Stimulated activated CD4-positive, alpha-beta T cell treated with anti-CD3 and anti-CD28 coated beads, Interleukin-4, amount 100 ng/mL, for 24 hours (primary cell): ENCODE measurements around the gene DUS1L.

Experiments used
- DNase-seq: peaks from one replicate; pipeline ENCODE4 v3.0.0-alpha.2; 2020

Gene DUS1L

DNA sequence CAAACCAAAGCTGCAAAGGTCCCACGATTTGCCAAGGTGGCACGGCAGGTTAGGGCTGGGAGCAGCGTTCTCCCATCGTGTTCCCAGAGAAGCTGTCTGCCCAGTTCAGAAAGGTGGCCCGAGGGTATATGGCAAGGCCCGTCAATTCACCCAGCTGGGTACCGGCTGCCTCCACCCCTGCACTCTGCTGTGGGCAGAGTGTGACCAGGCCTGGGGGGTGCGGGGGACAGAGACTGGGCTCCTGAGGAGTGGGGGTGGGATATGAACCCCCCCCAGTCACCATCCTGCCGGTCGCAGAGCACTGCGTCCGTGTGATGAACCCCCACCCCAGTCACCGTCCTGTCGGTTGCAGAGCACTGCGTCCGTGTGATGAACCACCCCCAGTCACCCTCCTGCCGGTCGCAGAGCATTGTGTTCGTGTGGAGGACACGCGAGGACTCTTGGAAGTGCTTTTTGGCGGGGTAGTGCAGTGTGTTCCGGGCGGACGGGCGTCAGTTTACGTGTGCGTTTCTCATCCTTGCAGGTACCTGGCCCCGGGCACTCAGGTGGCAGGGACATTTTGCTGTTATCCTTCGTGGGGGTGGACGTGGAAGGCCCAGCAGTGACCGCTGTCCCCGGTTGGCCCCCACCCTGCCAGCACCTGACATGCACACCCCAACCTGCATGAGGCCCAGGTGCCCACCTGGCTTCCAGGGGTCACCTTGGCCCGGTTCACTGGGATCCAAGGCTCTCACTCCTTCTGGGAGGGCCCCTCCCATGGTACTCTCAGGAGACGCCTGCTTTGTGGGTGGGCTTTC is 35.1 kb upstream of the DUS1L start:
- DNase-seq = no peak

DNA sequence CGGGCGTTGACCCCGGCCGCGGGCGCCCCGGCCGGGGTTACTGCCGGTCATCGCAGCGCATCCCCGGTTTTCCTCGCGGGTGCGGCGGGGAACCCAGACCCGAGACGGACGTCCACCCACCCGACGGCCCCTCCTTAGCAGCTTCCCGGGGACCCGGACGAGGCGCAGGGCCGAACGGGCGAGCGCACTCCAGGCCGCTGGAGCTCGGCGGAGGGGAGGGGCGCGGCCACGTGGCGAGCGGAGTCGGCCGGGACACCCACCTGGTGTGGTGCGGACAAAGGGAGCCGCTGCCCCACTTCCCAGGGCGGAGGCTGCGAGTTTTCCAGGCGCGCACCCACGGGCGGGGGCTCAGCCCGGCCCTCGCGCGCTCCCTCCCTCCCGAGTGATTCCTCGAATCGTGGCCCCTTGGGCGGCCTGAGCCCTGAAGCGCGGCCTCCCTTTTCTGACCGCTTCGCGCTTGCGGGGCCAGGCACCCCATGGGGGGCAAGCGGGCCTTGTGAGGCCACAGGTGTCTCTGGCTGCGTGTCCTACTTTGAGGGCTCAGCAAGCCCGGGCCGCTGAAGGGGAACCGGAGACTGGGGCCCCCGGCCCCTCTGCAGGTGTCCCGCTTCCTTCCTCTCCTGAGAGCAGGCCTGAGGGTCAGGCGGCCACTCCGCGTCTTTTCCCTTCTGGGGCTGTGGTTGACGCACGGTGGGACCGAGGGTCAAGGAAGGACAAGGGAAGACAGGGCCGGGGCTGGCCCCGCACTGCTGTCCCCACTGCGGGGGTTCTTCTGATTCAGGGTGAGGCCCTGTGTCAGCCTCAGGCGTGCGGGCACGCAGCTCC is 33.5 kb upstream of the DUS1L start:
- no peak for DNase-seq

DNA sequence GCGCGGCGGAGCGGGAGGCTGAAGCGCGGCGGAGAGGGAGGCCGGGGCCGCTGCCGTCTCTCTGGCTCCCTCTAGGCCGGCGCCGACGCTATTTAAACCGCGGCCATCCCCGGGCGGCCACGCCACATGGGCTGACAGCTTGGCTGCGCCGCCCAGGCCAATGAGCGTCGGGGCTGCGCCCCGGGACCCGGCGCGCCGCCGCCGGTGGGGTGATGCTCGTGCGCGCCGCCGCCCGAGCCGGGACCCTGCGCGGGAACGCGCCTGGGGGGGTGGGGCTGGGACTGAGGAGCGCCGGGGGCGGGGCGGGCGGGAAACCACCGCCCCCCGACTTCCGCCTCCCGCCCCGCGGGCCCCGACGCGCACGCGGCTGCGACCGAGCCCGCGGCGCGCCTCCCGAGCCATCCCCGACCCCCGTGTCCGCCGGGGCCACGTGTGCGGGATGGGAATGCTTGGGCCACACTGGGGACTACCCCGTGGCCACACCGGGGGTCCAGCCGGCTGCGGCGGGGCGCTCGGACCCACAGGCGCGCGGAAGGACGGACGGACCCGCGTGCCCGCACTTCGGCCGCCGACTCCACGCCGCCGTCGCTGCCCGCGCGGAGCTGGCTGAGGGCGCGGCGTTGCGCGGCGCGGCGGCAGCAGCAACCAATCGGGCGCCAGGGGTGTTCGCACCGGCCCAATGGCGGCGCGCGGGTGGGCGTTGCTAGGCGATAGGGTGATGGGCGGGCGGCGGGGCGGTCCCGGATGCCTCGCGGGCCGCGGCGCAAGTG is 32.8 kb upstream of the DUS1L start, which contains the start of gene FASN:
Gene FASN (minus strand): TSS at position 68 of the 770 bp plus-strand sequence. CDS start 1,791 bp downstream, outside the sequence.
- peak; percentile 93 for DNase-seq

DNA sequence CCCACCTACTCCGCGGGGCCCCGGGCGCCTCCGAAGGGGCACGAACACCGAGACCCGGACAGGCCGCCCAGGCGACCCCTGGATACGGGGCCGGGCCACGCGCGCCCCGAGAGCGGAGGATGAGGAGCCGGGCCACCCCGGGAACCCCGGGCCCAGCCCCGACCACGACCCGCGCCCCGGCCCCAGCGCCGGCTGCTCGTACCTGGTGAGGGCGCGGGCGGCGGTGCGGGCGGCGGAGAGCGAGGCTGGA is 32.2 kb upstream of the DUS1L start:
- DNase-seq = no peak

DNA sequence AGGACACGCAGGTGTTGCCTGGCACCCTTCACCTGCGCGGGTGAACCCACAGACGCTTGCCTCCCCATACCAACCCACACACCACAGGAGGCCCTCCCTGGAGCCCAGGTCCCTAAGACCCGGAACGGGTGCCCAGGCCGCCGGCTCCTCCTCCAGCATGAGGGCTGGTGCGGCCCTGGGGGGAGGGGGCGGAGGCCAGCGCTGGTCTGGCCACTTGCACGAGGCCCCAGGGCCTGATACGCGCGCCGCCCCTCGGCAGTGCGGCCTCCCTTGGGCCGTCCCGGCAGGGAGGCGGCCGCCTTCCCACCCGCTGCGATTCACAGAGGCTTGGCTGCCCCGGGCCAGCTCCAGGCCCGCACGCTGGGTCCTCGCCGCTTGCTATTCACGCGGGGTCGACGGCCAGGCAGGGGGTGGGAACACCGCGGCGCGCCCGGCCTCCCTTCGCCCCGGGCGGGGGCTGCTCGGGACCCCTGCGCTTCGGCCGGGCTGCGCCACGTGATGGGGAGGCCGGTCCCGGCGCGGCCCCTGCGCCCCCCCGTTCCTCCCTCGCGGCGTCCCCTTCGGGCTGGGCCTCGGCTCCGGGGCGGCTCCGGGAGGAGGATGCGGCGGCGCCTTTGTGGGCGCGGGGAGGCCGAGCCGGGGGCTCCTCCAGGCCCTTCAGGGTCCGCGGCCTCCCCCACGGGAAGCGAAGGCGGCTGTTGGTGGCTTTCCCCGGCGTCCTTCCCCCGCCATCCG is 31.7 kb upstream of the DUS1L start:
- DNase-seq = peak; percentile 22

DNA sequence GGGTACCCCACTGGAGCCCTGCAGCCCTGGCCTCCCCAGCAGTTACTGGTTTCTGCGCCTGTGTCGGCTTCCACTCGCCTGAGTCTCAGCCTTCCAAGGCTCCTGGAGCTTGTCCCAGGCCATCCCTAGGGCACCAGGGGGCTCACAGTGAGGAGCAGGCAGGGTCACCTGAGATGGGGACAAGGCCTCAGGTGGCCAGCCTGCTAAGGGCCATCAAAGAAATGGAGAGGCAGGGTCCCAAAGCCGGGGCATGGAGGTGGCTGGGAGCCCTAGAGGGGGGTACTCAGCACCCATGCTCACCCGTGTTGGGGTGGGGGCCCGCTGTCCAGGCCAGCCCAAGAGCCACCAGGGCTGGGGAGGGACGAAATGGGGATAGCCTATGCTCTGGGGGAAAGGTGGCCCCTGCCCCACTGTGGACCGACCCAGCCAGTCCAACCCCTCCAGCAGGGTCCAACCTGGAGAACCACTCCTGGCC is 31.1 kb upstream of the DUS1L start:
- no peak for DNase-seq

DNA sequence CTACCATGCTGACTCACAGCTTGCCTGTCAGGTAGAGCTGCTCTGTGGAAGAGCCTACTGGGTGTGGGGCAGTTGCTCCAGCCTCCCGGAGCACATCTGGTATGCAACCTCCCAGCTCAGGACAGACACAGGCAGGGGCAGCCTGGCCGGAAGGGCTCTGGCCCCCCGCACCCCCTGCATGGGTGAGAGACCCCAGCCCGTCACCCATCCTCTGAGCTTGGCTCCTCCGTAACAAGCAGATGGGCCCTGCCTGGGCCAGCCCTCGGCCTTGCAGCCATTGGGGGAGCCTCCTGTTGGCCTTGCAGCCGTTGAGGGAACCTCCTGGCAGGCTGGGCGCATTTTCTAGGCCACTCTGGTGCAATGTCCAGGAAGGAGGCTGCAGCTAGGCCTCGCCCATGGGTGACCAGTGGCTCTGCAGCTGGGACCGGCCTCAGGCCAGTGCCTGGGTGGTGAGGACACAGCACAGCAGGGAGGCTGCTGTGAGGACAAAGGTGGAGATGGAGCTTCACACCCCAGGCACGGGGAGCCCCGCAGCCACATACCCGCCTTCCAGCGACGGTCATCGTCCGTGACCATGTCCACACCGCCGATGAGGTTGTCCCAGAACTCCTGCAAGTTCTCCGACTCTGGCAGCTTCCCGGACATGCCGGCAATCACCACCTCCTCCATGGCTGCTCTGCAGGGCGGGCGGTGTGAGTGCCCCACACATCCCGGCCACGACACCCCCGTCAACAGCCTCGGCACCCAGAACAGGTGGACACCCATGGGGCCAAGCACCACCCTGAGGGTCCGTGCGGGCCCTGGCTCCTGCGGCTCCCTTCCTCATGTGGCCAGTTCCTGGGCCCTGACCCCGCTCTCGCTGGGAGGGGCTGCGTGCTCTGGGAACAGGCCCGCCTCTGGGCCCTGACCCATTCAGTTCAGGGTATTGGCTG is 30.4 kb upstream of the DUS1L start:
- DNase-seq = no peak

DNA sequence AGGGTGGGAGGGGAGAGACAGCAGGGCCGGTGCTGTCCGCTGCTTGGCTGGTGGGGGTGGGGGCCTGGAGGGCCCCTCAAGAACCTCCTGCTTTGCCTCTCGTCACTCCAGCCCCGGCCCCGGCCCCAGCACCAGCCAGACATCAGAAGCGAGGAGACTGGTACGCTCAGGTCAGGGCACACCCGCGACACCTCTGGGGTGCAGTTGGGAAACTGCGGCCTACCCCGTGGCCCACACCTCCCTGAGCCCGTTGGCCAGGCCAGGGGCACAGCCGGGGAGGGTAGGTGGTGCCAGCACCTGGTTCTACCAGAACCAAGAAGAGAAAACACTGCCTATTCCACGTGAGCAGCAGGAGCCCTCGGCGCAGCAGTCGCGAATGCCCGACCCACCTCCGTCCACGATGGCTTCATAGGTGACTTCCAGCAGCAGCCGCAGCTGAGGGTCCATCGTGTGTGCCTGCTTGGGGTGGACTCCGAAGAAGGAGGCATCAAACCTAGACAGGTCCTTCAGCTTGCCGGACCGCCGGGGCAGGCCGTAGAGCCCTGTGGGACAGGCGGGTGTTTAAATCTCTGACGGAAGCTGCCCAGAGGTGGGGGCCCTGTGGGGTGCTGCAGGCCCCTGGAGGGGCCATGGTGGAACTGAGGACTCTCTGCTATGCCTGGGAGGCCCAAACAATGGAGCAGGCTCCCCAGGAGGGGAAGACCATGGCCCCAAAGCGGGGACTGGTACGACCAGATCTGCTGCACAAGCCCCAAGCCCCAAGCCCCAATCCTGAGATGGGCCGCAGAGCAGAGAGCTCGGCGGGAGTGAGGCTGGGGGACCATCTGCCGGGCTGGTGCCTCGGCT is 29.6 kb upstream of the DUS1L start:
- DNase-seq = no peak

DNA sequence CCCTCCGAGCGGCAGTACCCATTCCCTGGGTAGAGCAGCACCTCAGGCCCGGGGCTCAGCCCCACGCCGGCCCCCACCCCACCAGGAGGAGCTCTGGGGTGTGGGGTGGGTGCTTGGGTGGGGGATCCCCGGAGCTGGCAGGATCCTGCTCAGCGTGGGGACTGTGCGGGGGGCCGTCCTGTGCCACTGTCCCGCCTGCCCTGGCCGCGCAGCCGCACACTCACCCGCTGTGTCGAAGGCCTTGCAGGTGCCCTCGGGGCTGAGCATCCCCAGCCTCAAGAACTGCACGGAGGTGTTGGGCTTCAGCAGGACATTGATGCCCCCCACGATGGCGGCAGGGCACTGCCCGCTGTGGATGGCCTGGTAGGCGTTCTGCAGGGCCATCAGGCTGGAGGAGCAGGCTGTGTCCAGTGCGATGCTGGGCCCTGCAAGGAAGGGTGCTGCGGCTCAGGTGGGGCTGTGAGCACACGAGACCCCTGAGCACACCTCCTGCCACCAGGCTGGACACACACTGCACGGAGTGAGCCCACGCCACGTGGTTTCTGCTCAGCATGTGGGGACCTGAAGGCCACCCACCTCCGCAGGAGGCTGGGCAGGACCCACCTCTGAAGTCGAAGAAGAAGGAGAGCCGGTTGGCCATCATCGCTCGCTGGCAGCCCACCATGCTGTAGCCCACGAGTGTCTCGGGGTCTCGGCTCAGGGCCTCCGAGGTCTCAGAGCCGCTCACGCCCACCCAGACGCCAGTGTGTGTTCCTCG is 27.6 kb upstream of the DUS1L start:
- no peak for DNase-seq

DNA sequence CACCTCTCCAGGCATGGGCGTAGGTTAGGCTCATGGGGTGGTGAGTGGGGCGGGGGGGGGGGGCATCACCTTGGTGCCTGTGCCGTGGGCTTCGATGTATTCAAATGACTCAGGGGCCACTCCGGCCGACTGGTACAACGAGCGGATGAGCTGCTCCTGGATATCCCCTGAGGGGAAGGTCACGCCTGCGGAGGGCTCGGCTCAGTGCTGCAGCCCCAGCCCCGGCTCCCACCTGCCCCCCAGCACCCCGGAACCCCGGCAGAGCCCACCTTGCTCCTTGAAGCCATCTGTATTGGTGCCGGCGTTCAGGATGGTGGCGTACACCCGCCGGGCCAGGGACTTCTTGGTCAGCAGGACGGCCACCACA is 27.0 kb upstream of the DUS1L start:
- no peak for DNase-seq

DNA sequence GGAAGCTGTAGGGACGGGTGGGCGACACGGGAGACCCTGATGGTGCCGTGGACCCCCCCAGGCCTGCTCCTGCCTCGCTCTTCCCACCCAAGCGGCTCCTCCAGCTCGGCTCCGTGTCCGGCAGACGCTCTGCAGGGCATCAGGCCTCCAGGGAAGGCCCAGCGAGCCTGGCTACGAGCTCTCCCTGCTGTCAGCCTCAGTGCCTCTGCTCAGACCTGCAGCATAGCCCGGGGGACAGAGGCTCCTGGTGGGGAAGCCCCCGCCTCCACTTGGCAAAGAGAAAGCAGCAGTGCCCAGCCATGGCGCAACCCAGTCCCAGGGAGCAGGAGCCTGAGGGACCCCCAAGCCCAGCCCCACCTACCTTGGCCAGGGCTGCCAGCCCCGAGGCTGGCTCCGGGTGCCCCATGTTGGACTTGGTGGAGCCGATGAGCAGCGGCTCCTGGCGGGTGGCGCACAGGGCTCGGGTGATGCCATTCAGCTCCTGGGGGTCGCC is 26.5 kb upstream of the DUS1L start:
- DNase-seq = no peak

DNA sequence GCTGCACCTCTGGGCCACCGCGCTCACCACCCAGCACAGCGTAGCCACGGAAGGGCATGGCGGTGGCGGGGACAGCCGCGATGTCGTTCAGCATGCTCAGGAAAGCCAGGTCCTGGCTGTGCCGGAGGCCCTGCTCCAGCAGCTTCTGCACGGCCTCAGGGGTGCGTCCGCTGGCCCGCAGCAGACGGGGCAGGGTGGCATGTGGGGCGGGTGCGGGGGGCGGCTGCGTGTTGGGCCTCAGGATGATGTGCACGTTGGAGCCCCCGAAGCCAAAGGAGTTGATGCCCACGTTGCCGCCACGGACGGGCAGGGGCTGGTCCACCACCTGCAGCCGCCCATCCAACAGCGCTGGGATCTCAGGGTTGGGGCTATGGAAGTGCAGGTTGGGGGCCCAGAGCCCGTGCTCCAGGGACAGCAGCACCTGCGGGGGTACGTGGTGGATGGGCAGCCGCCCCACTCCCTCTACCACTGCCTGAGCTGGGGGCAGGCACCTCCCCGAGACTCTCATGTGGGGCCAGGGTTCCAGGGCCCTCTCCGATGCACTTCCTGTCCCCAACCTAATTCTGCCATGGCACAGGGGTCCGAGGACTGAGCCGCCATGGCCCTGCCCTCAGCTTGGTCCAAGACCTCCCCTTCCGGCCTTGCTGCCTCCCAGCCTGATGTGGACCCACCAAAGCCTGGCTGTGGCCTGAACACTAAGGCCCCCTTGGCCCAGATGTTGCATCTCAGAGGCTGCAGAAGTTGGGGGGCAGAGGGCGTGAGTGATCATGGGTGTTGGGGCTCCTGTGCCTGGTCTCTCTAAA is 25.9 kb upstream of the DUS1L start:
- no peak for DNase-seq

DNA sequence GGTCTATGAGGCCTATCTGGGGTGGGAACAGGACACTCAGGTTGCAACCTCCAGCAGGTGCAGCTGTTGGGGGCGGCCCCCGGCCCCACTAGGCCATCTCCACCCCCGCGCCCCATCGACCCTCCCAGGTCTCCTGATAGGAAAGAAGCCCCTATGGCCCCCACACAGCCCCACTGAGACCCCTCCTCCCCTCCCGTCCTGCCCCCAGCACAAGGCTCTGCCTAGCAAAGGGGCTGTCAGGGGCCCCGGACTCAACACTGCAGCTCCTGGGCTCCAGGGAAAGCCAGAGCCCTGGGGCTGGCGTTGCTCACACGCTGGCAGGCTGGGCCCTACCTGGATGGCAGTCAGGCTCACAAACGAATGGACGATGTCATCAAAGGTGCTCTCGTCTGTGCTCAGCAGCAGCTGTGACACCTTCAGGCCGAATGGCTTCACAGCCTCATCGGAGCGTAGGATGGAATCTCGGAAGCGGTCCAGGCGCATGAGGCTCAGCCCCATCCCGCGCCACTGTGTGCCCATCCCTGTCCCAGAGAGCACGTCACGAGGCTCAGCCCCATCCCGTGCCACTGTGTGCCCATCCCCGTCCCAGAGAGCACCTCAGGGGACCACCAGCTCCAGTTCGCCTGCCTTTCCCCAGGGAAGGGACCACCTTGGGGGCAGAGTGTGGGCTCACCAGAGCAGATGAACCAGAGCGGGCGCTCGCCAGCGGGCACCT is 25.1 kb upstream of the DUS1L start:
- DNase-seq = no peak

DNA sequence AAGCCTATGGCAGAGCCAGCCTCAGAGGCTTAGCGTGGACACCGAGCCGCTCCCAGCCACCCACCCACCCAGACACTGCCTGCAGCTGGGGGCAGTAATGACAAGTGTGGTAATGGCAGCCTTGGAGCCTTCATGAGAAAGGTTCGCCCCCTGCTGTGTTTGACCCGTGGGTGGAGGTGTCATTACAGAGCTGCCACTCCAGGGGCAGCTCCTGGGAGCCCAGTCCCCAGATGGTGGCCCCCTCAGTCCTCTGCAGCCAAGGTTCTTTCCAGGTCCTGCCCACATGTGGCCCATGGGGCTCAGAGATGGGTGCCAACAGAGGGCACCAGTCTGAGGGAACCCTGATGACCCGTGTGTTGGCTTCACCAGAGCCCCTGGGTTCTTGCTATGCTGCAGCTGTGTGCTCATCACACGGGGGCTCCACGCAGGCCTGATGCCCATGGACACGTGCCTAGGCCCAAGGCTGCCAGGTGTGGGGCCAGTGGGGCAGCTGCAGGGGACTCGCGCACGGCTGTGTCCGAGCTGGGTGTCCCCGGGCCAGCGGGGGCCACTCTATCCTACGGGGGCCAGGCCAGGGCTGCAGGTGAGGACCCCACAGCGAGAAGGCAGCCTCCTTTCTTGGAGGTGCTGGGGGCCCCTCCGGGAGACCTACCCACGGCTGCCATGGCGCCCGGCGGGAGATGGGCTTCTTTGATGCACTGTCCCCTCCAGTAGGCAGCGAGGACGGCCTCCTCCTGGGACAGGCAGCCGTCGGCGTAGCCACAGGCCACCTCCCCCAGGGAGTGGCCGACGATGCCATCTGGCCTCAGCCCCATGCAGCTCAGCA is 24.3 kb upstream of the DUS1L start:
- DNase-seq = no peak

DNA sequence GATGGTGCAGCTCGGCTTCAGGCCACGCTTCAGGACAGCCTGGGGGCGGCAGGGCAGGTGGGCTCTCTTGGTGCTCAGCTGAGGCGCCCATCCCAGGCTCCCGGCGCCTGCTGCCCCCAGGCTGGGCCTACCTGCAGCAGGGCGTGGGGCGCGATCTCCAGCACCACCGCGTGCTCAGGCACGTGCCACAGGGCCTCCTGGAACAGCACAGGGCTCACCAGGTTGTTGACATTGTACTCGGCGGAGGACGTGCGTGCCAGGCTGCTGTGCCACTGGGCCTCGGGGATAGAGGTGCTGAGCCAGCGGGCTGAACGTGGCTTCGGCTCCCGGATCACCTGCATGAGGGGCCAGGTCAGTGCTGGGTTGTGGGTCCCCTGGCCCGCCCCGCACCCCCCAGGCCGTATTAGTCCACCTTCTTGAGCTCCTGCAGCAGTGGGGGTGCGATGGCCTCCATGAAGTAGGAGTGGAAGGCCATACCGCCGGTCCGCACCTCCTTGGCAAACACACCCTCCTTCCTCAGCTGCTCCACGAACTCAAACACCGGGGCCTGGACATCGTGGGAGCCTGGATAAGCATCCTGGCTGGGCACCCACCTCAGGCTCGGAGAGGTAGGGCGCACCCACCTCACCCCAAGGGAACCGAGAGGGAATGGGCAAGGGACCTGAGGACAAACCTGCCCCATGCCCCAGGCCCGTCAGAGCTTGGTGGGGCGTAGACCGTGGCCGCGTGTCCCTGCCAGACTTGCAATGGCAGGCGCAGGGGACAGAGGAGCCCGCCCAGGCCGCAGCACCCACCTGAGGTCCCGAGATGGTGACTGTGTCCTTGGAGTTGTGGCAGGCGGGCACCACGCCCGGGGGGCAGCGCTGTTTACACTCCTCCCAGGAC is 23.5 kb upstream of the DUS1L start:
- DNase-seq = no peak
